Body of pancreas (tissue), 4 donors: ENCODE results near the gene TRUB2.

ENCODE experiments used
- POLR2A ChIP-seq, 3 donors: fragments of 450-650 bp; IDR thresholded peaks; one replicate each; pipeline ENCODE4 v1.6.1; 2016; ENCODE audit warnings: antibody characterized with exemption in 3 of 3, mild to moderate bottlenecking in 2 of 3
- TF ChIP-seq, protein P1 (sequence below), 7 experiments: fragments of 450-650 bp in 4 of 7; fragments of 200-600 bp in 3 of 7; sonication (generic) in 3 of 7; IDR thresholded peaks; one replicate each; pipeline ENCODE4 v1.5.1; 2016 to 2019; ENCODE audit warnings: antibody characterized with exemption in 7 of 7

- TF ChIP-seq, protein P1, sequence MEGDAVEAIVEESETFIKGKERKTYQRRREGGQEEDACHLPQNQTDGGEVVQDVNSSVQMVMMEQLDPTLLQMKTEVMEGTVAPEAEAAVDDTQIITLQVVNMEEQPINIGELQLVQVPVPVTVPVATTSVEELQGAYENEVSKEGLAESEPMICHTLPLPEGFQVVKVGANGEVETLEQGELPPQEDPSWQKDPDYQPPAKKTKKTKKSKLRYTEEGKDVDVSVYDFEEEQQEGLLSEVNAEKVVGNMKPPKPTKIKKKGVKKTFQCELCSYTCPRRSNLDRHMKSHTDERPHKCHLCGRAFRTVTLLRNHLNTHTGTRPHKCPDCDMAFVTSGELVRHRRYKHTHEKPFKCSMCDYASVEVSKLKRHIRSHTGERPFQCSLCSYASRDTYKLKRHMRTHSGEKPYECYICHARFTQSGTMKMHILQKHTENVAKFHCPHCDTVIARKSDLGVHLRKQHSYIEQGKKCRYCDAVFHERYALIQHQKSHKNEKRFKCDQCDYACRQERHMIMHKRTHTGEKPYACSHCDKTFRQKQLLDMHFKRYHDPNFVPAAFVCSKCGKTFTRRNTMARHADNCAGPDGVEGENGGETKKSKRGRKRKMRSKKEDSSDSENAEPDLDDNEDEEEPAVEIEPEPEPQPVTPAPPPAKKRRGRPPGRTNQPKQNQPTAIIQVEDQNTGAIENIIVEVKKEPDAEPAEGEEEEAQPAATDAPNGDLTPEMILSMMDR (IDR thresholded peaks at IDR 0.05), result no peak
- no peak for TF ChIP-seq POLR2A (IDR thresholded peaks at IDR 0.05)
Measured at GRCh38 chr9:128294142-128294541, 28.1 kb downstream of the TRUB2 start.
